NCI-H345 treated with DMSO at 0.1 percent for 48 hours (cell line): ENCODE results near the gene BNC2.

ENCODE experiments used
- DNase-seq: peaks from one replicate; lab custom pipeline; 2025; ENCODE audit not compliant: unreplicated experiment; lab: John Stamatoyannopoulos, UW

Gene BNC2

DNA sequence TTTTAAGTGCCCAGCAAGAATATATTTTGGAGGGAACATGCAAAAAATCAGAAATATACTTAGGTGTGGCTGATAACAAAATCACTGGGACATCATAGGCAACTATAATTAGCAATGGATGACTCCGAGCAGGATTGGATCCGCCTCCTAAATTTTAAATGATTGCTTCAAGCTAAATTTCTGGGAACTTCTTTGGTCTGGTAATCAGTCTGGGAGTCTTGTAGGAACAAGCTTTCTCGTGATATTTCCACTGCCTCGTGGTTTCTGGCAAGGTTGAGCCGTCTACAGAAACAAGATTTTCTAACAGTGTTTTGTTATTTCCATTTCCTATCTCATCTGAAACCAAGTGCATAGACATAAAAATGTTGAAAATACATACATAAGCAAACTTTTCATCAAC lies 232.6 kb downstream of the BNC2 start:
- DNase-seq = no peak

DNA sequence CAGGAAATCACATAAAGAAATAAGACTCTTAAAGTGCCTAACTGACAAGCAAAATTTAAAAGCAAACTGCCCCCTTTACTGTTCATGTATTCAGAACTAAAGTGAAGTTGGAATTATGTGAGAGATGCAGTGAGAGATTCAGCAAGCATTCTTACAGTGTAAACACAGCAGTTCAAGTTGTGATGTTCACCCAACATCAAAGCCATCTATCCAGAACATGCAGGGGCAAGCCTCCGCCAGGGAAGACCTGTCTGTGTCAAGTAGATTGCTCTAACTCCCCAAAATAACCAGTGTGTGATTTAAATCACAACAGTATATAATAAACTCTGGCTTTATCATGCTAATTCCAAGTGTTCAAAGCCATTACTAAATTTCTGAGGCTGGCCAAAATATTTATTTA lies 233.3 kb downstream of the BNC2 start:
- no peak for DNase-seq

DNA sequence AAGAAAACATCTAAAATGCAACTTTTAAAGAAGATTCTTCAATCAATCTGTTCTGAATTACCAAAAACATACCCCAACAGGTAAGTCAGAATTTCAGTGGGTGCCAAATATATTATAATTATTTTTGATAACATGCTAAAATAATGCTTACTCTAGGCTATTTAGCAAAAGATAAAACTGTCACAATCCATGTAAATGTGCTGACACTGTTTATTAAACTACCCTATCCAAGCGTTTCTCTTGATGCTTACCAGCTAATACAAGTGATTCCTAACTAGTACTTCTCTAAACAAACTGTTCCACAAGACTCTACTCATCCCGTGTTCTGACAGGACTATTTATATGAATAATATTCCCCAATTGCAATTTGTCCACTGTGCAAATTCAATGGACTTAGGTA lies 236.7 kb downstream of the BNC2 start:
- no peak for DNase-seq

DNA sequence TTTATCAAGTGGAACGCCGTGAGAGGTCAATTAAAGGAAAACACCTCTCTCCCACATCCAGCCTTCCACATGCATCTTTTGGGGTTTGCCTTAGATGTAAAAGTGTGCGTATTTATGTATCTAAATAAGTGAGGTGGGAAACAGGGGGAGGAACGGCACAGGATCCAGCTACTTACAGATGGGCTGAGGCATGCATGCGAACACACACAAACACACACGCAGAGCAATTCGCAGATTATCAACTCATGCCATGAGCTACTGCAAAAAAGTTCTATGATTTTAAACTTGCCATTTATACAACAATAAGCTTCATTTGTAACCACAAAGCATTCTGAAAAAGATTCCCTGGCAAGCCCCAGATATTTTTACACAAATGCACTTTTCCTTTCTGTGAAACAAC lies 242.1 kb downstream of the BNC2 start:
- DNase-seq = no peak

DNA sequence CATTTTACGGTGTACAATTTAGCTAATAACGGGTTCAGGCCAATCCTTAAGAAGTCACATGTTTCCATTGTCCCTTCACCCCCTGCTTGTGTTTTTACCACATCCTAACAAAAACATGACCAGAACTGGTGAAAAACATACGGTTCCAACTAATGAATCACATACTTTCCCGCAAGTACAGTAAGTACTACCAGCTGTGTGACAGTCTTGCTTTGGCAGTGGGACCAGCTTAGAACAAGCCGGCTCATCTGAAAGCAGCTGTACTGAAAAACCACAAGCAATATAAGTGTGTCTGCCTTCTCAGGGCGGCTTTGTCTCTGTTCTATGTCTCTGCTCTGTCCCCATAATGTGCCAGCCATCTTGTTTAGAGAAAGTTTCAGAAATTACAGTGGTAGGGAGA lies 242.5 kb downstream of the BNC2 start:
- no peak for DNase-seq

DNA sequence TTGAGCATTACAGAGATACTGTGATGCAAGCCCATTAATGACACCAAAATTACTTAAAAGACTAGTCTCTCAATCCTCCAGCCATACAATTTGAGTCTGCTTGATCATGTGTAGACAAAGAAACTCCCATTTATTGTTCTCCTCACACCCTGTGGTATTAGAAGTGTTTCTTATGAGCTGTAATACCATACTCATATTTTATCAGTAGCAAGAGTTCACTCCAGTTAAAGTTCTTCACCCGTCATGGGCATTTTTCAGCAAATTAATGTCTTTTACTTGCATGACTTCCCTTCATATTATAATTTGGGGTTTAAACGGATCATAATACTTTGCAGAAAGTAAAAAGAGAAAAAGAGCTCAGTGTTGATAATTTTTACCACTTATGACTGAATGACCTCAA lies 242.9 kb downstream of the BNC2 start:
- DNase-seq = no peak

DNA sequence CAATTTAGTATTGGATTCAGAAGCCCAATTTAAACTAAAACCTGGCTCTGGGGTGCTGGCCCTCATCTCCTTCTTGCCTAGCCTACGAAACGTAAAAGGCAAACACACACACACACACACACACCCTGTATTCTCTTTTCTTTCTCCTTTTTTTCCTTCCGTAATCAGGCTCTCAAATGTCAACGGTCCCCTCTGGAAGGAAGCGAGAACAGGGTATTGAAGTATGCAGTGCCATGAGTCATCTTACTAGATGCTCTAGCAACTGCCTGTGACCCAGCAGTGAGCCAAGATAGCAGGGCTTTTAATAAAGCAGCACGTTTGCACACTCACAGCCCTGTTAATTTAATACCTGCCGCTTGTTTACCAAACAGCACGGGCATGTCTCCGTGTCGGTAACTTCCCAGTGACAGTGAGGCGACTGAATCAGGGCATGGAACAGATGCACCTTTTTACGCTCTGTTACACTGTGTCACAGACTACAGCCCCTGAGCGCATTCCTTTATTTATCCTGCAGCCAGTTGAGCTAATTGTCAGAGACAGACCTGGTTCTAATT lies 243.8 kb downstream of the BNC2 start:
- DNase-seq = peak; percentile 18

DNA sequence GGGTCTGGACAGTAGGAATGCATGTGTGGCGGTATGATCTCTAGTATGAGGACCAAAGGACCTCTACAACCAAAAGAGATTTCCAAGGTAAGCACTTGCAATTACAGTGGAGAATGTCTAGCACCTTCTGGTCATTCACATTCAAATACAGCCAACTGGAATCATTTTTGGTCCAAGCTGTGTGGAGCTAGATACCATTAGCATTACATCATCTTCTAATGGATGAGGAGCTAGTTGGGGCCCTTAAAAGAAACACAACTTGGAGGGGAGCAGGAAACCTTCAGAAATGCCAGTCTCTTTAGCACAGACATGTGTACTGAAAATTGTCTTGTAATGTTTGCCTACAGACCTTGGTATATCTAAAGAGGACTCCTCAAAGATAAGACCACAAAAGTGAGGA lies 244.7 kb downstream of the BNC2 start:
- no peak for DNase-seq

DNA sequence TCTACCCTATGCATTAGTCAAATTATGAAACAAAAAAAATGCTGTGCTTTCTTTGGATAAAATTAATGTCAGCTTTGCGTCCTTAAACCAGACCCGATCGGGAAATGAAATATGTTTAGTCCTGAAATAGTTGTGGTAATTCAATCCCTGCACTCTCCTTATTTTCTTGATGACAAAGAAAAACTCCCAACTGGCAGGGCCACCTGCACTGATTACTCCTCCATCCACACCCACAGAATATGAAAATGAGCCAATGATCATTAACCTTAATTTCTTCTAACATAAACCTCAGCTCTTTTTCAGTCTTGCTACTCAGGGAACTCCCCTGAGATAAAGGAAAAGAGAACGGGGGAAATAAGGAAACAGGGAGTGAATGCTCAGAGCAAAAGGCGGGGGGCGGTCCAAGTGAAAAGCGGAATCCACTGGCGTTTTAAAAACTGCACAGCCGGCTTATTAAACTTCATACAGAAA lies 245.3 kb downstream of the BNC2 start:
- DNase-seq = no peak

DNA sequence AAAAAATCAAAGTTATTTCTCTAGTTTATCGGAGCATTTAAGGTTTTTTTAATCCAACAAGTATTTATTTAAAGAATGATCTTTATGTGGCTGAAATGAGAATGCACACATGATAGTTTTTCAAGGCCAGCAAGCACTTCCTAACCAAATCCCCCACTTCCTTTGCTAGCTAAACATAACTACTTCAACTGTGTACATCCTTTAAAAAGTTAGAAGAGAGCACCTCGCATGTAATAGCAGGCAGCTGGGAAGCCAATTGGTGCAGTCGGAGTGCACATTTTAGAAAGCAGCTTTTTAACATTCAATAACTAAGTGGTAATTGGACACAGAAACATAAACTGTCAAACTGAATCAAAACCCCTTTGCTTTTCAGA lies 245.7 kb downstream of the BNC2 start:
- no peak for DNase-seq

DNA sequence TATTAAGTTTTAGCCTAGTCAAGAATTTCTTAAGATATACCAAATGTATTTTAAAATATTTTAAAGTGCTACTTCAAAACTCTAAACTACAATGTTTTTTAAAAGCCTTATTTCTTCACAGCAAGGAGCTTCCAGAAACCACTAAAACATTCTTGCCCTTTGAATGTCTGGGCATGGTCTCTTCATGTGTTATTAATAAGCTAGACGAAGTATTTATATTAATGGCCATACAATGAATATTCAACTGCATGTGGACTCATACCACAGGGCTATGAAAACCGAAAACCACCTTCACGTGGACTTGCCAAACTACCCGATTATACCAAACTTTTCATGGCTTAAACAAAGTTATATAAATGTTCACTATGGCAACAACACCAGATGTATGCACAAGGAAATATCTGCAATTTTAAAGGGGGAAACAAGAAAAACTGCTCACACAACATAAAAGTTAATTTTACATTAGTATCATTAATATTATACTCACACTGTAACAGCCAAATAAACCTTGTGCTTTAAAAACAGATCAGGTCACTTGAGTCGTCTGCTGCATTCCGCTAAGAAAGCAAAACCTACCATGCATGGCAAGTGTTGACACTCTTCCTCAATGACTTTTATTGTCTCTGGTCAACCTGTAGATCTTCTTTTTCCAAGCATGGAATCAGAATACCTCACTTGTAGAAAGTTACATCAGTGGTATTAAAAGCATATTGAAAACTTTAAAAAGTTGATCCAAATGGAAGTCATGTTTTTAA lies 246.3 kb downstream of the BNC2 start:
- DNase-seq = no peak

DNA sequence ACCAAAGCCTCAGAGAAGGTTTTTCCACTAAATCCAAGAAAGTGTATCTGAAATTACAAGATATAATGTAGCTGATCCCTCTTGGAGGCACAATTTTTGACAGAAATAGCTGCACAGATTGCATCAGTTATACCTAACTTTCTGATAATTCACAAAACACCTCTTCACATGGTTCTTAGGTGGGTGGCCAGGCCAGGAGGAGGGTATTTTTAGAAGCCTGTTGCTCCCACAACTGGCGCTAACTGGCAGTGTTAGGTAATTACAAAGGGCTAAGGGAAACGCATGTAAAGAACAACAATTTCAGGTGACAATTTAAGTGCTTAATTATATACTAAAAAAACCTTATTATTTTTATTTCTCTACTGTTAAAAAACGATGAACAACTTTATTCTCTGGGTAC lies 247.9 kb downstream of the BNC2 start:
- DNase-seq = no peak

DNA sequence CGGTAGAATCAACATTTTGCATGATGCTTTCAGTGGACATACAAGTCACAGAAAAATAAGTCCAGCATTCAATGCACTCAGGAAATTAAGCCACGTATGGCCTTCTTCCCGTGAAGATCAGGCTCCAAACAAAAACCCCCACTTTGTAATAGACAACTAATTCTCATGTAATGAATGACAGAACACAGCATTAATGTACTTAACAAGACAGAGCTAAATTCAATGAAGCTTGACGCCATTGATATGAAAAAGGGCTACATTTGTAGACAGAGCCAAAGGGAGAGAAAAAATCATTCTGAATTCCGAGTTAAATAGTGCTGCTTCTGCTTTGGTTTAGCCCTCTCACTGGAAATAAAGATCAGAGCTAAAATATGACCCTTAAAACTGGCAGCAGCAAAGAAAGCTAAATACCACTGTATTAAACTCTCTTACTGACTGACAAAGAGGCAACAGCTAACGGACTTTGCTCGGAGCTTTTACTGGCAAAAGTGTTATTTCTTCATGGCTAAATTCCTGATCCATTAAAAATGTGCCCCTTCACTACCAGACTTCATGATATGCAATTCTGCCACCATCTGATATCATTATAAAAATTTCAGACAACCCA lies 250.5 kb downstream of the BNC2 start:
- DNase-seq = no peak

DNA sequence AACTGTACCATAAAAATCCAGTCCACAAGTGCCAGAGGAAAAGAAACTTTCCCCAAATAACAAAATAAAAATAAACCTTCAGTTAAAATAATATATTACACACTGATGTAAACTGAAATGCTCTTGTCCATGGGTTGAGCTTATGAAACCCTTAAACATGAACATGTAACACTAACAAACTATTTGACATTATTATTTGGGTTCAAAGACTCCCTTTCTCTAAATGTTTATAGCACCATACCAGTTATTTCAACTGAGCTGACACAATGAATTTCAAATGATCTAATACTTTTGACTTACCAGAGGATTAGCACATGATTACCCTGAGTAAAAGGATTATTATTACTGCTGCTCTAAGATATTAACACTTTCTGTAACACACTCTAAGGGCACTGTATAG lies 251.1 kb downstream of the BNC2 start:
- DNase-seq = no peak

DNA sequence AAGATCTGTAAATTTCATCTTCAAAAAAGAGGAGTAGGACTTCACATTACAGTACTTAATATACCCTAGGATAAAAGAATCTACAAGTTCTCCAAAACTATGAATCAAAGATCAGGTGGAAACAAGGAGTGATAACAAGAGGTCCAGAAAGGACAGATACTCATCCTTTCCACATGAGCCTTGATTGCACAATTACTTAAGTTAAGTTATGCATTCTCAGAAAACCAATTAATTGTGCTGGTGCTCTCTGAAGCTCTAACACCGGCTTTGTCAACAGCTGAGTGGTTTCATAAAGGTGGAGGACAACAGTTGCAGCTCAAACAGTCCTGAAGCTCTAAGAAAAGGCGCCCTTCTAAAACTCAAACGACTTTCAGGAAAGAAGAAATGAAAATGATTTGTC lies 251.9 kb downstream of the BNC2 start:
- DNase-seq = no peak

DNA sequence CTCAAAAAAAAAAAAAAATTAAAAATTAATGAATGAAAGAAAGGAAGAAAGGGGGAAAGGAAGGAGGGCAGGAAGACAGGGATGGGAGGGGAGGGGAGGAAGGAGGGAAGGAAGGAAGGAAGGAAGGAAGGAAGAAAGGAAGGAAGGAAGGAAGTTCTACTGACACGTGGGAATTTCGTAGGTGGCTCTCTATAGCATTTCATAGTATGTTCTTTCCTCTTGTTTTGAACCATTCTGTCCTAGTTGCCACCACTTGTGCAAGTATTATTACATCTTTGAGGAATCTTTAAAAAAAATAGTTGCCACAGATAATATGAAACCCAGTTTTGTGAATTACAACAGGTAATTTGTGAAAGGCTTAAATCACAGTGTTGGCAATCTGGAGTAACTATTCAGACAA lies 253.8 kb downstream of the BNC2 start:
- DNase-seq = no peak

DNA sequence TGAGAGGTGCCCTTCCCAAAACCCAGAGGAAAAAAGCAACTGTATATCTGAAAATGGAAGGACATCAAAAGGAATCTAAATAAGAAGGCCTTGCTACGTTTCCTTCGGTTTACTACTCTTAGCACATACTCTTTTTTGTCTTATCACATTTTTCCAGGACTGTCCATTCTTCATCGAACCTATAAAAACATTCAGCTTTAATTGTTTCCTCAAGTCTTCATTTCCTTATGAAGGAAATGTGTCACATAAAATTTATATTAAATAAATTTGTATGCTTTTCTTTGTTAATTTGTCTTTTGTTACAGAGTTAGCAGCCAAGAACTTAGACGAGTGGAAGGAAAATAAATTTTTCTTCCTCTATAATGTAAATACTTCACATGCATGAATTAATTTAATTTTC lies 255.0 kb downstream of the BNC2 start:
- DNase-seq = no peak

DNA sequence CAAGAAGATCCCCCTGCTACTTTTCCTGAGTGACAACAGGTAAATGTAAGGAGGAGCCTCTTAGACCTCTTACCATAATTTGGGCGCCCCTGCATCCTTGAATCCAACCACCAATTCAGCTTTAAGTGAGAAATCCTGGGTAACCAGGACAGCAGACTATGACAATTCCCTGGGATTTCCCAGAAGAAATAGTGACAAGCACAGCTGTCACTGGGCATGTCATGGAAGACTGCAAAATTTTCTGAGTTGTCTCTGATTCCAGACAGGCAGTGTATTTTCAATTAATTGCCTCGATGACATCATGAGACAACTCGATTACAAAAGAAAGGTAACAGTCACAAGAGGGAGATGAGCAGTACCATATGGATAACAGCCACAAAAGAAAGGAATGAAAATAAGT lies 256.9 kb downstream of the BNC2 start:
- no peak for DNase-seq

DNA sequence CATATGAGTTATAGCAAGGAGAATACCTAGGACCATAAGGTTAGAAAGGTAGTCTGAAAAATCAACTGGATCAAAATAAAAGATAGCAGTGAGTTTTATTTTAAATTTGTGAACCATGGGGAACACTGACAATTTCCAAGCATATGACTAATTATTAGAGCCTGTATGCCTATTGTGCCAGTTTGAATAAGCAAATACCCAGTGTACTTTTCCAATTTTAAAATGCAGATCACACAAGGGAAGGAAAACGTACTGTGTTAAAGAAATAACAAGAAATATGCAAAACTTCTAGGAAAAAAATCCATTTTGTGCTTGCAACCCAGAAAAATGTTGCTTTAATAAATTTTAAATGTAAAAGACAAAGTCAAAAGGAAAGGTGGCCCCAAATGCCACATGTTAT lies 257.4 kb downstream of the BNC2 start:
- no peak for DNase-seq

DNA sequence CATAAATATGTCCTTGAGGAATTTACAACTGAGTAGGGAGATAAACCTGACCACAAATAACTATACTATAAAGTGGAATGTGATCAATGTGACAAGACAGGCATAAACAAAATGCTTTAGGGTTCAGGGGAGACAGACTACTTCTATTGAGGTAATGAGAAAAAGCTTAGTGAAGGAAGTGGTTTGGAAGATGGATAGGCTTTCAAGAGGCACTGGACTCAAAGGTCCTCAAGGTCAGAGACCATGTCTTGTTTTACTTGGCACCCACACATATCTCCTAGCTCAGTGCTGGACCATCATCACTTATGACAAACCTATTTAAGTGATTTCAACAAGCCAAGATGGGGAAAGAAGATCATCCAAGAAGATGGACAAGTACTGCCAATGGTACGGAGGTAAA lies 257.8 kb downstream of the BNC2 start:
- no peak for DNase-seq

DNA sequence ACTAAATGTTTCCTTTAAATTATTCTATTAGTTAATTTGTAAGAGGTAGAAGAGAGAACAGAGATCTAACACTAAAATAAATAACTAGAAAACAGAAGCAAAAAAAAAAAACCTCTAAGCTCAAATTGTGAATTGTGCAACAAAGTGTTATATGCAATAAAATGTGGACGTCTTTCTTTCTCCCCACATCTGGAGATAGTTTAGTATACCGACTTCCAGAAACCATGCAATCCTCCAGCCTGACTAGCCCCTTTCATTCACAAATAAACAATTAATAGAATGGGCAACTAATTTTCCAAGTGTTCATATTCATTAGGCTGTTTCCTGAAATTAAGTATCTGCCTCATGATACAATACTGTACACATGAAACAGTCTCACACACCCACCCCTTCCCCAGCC lies 258.5 kb downstream of the BNC2 start:
- DNase-seq = no peak

DNA sequence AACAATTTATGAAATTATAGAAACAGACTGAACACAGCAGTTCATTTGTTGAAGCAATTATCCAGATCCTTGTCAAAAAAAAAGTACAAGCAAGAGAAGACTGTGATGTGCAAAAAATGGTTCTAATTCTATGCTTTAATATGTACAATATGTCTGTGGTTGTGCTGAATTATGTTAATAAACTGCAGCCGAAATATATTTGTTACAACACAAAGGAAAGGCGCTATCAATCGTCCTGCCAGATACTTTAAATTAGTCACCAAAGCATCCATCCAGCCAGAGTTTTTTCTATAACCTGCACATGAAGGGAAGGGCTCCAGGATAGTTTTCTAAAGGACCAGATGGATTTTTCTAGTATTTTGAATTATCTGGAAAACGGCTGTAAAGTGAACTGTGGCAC lies 259.5 kb downstream of the BNC2 start:
- DNase-seq = no peak

DNA sequence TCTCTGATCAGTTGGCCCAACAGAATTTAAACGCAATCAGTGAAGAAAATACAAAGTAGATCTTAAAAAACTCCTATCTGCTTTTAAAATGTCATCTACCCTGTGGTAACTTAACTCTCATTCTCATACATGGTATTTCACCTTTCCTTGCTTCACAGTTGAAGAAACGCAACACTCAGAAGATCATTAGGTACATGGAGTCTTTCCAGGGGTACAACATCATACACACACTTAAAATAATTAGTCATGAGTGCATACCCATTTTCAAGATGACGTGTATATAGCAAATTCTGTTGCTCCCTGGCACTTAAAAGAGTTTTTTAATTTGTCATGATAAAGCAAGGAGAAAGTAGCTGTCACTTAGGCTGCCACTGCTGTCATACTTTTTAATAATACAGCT lies 259.9 kb downstream of the BNC2 start:
- DNase-seq = no peak
